HEK293 (cell line): ENCODE results near the gene HMCN1.

Source experiments
- BCL11A ChIP-seq: fragments of 450-650 bp; formaldehyde crosslinking; IDR thresholded peaks from 2 replicates; pipeline ENCODE4 v1.5.1; 2016; ENCODE audit warnings: low read depth, missing biosample characterization, missing genetic modification characterization
- ZNF184 ChIP-seq: fragments of 450-650 bp; IDR thresholded peaks from 2 replicates; pipeline ENCODE4 v1.5.1; 2018; ENCODE audit warnings: missing biosample characterization, mild to moderate bottlenecking, missing genetic modification characterization
- ZNF423 ChIP-seq: fragments of 450-650 bp; formaldehyde crosslinking; IDR thresholded peaks from 2 replicates; pipeline ENCODE4 v1.5.1; 2016; ENCODE audit warnings: missing biosample characterization, missing genetic modification characterization
- ZNF544 ChIP-seq: fragments of 450-650 bp; formaldehyde crosslinking; IDR thresholded peaks from 2 replicates; pipeline ENCODE4 v1.5.0; 2017; ENCODE audit warnings: missing biosample characterization, missing genetic modification characterization
- ZNF561 ChIP-seq: fragments of 450-650 bp; IDR thresholded peaks from 2 replicates; pipeline ENCODE4 v1.5.1; 2018; ENCODE audit warnings: missing biosample characterization, missing genetic modification characterization, borderline replicate concordance
- ZNF830 ChIP-seq: fragments of 450-650 bp; IDR thresholded peaks from 2 replicates; pipeline ENCODE4 v1.5.0; 2018; ENCODE audit warnings: missing biosample characterization, missing genetic modification characterization, low read depth, mild to moderate bottlenecking, moderate library complexity
- TF ChIP-seq, protein P1 (sequence below): fragments of 450-650 bp; formaldehyde crosslinking; IDR thresholded peaks from 2 replicates; pipeline ENCODE4 v1.5.1; 2016; ENCODE audit warnings: missing biosample characterization, missing genetic modification characterization

DNA sequence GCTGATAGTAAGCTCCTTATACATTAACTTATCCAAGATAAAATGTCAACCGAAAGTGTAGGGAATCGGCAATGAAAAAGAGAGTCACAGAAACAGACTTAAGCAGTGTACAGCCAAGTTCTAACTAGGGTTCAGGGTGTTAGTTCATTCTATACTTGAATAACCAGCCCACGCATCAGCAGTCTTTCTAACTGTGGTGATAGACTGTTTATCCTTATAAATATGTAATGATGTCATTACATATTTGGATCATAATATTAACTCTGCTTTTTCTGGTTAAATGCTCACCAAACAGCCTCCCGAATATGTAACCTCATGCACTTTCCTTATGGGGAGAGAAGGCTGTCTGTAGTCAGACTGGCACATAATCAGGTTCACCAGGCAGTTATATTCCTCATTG is 11.0 kb downstream of the HMCN1 start:
- TF ChIP-seq ZNF830 (tag by site-specific recombination) (no peak), BCL11A (tag by site-specific recombination) (no peak), ZNF561 (no peak), ZNF544 (no peak), ZNF184 (no peak), ZNF423 (no peak)
- TF ChIP-seq, protein P1, sequence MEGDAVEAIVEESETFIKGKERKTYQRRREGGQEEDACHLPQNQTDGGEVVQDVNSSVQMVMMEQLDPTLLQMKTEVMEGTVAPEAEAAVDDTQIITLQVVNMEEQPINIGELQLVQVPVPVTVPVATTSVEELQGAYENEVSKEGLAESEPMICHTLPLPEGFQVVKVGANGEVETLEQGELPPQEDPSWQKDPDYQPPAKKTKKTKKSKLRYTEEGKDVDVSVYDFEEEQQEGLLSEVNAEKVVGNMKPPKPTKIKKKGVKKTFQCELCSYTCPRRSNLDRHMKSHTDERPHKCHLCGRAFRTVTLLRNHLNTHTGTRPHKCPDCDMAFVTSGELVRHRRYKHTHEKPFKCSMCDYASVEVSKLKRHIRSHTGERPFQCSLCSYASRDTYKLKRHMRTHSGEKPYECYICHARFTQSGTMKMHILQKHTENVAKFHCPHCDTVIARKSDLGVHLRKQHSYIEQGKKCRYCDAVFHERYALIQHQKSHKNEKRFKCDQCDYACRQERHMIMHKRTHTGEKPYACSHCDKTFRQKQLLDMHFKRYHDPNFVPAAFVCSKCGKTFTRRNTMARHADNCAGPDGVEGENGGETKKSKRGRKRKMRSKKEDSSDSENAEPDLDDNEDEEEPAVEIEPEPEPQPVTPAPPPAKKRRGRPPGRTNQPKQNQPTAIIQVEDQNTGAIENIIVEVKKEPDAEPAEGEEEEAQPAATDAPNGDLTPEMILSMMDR, result no peak
